ENCODE data around the gene BCAR1.

DNA sequence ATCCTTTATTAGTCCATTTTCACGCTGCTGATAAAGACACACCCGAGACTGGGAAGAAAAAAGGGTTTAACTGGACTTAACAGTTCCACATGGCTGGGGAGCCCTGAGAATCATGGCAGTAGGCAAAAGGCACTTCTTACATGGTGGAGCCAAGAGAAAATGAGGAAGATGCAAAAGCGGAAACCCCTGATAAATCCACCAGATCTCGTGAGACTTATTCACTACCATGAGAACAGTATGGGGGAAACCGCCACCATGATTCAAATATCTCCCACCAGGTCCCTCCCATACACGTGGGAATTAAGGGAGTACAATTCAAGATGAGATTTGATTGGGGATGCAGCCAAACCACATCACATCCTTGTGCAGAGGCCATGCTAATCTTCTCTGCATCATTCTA, 35.0 kb upstream of the BCAR1 start:
- TF ChIP-seq, protein P1, sequence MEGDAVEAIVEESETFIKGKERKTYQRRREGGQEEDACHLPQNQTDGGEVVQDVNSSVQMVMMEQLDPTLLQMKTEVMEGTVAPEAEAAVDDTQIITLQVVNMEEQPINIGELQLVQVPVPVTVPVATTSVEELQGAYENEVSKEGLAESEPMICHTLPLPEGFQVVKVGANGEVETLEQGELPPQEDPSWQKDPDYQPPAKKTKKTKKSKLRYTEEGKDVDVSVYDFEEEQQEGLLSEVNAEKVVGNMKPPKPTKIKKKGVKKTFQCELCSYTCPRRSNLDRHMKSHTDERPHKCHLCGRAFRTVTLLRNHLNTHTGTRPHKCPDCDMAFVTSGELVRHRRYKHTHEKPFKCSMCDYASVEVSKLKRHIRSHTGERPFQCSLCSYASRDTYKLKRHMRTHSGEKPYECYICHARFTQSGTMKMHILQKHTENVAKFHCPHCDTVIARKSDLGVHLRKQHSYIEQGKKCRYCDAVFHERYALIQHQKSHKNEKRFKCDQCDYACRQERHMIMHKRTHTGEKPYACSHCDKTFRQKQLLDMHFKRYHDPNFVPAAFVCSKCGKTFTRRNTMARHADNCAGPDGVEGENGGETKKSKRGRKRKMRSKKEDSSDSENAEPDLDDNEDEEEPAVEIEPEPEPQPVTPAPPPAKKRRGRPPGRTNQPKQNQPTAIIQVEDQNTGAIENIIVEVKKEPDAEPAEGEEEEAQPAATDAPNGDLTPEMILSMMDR (IDR thresholded peaks at IDR 0.05): no peak
- TF ChIP-seq POLR2A (IDR thresholded peaks at IDR 0.05): no peak

Data from prostate gland (tissue), 2 donors.